Hepatocyte (in vitro differentiated cells): Measurements from ENCODE around the gene KY.

Experiments
- EZH2 ChIP-seq: fragments of 200-600 bp; sonication (generic); IDR thresholded peaks from 2 replicates; pipeline ENCODE4 v1.6.1; 2016; ENCODE audit warnings: antibody characterized with exemption, mild to moderate bottlenecking, borderline replicate concordance
- TF ChIP-seq, protein P1 (sequence below): fragments of 200-600 bp; sonication (generic); IDR thresholded peaks from 2 replicates; pipeline ENCODE4 v1.5.1; 2016; ENCODE audit warnings: antibody characterized with exemption, mild to moderate bottlenecking; ENCODE audit not compliant: poor library complexity

DNA sequence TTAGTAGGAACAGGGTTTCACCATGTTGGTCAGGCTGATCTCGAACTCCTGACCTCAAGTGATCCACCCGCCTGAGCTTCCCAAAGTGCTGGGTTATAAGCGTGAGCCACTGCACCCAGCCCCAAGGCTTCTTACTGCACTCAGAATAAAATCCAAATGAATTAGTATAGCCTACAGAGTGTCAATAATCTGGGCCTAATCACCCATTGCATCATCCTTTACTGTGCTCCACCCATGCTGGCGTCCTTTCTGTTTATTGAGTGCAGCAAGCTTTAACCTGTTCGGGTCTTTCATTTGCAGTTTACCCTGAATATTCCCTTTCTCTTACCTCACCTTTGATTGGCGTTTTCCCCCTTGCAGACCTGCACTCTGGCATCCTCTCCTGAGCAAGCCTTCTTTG, 87.2 kb downstream of the KY start:
- TF ChIP-seq EZH2, result no peak
- TF ChIP-seq, protein P1, sequence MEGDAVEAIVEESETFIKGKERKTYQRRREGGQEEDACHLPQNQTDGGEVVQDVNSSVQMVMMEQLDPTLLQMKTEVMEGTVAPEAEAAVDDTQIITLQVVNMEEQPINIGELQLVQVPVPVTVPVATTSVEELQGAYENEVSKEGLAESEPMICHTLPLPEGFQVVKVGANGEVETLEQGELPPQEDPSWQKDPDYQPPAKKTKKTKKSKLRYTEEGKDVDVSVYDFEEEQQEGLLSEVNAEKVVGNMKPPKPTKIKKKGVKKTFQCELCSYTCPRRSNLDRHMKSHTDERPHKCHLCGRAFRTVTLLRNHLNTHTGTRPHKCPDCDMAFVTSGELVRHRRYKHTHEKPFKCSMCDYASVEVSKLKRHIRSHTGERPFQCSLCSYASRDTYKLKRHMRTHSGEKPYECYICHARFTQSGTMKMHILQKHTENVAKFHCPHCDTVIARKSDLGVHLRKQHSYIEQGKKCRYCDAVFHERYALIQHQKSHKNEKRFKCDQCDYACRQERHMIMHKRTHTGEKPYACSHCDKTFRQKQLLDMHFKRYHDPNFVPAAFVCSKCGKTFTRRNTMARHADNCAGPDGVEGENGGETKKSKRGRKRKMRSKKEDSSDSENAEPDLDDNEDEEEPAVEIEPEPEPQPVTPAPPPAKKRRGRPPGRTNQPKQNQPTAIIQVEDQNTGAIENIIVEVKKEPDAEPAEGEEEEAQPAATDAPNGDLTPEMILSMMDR, result no peak
